ENCODE data around the gene PXK. TPM values are rescaled to one million over a fixed set of nuclear protein-coding genes. Genes with fewer than 3 reads are reported as not detected.

The PXK gene
- total and polyA plus RNA-seq, 10 of the 15 experiments (the other 5 are each of a cell fraction or from before 2014, with no cell fraction given): 8.4 to 38.0 (median 27.6) TPM

GRCh38 chr3:58353722-58354553 is 21.2 kb downstream of the PXK start:
- H3K27ac ChIP-seq (ENCODE audit: control insufficient read depth, insufficient read depth): peak overlapping the region; percentile 51; the same call in 1 of the 2 replicates
- ChIA-PET SMC1A (ENCODE audit: uncharacterized antibody, unreplicated experiment) (interaction anchor here (0.9 to 15.0 kb wide), 7 partner anchors 11 to 139 kb away, joined by 3 to 324 read pairs (median 5); partner anchors contain the start of genes HTD2, PXK and RPP14), CTCF (interaction anchor here (0.6 to 12.5 kb wide), 8 partner anchors 11 to 175 kb away, joined by 3 to 204 read pairs (median 10); partner anchors contain the start of genes HTD2, PXK and RPP14), RAD21 (ENCODE audit: unreplicated experiment) (interaction anchor here (0.9 to 2.6 kb wide), 10 partner anchors 14 to 167 kb away, joined by 3 to 12 read pairs (median 4); partner anchors contain the start of genes HTD2 and RPP14), POLR2A (interaction anchor here (0.7 to 12.7 kb wide), 4 partner anchors 17 to 147 kb away, joined by 4 to 221 read pairs (median 8); partner anchors contain the start of gene PXK)
- in situ Hi-C loops (cut with MboI) (no loop called here), intact Hi-C loops (cut with micrococcal nuclease; ENCODE audit: unreplicated experiment) (no loop called here)
- FAIRE-seq (no peak), DNase-seq (ENCODE audit: low read depth, low spot score) (no peak), ATAC-seq (peak; percentile 13)
- 18% methylated on average over 8 of the region's 8 CpGs for WGBS (ENCODE audit: insufficient coverage, insufficient replicate concordance, low lambda C conversion rate, missing lambda C conversion rate)
- no peaks in the 10 kb centered on the region for H4K20me1 ChIP-seq (ENCODE audit: control insufficient read depth, insufficient read depth)
- H3K79me2 ChIP-seq (ENCODE audit: control insufficient read depth, insufficient read depth, low read length): peaks cover 7% of the 10 kb centered on the region
- no peak overlapping the region for H3K4me3 ChIP-seq
- H3K36me3 ChIP-seq (ENCODE audit: control insufficient read depth in 2 of 2, insufficient read depth in 2 of 2, low read length in 1 of 2): no peaks in the 10 kb centered on the region
- H3K9ac ChIP-seq (ENCODE audit: control insufficient read depth, insufficient read depth, low read length): peak overlapping the region; percentile 32; the same call in 1 of the 2 replicates
- H3K9me3 ChIP-seq (replicated peaks; ENCODE audit: control insufficient read depth, insufficient read depth, low read length): no peaks in the 10 kb centered on the region
- no peaks in the 10 kb centered on the region for H3K27me3 ChIP-seq (replicated peaks in 1 of 2; ENCODE audit: control insufficient read depth in 2 of 2, insufficient read depth in 2 of 2, low read length in 1 of 2)
- H3K4me2 ChIP-seq (ENCODE audit: control insufficient read depth, insufficient read depth): peak overlapping the region; percentile 72
- H2AFZ ChIP-seq (ENCODE audit: control insufficient read depth, low read depth, low read length): peak overlapping the region; percentile 59
- peaks cover 68% of the 10 kb centered on the region for H3K4me1 ChIP-seq (ENCODE audit: control insufficient read depth, insufficient read depth, low read length)
- BruUV-seq (replicated peaks): TSS peak; percentile 91
- TF ChIP-seq BMI1 (IDR thresholded peaks at IDR 0.05; ENCODE audit: borderline replicate concordance): no peak
- no peak for TF ChIP-seq RAD21 (IDR thresholded peaks at IDR 0.05; ENCODE audit: insufficient read depth, low read depth, low read length)
- 0 out of 2 replicates have a peak, but pooled peaks have one; percentile 23 for TF ChIP-seq ZNF217 (IDR thresholded peaks at IDR 0.05)
- no peak for TF ChIP-seq MYC (IDR thresholded peaks at IDR 0.05; ENCODE audit: insufficient read depth, insufficient read length, insufficient replicate concordance, low read length, severe bottlenecking)
- TF ChIP-seq IRF5 (IDR thresholded peaks at IDR 0.05; ENCODE audit: borderline replicate concordance): no peak
- no peak for TF ChIP-seq YBX1 (IDR thresholded peaks at IDR 0.05)
- 0 out of 2 replicates have a peak, but pooled peaks have one; percentile 46 for TF ChIP-seq NBN (IDR thresholded peaks at IDR 0.05)
- TF ChIP-seq ATF7 (IDR thresholded peaks at IDR 0.05; ENCODE audit: low read depth): peak; percentile 89
- no peak for TF ChIP-seq BRCA1 (IDR thresholded peaks at IDR 0.05; ENCODE audit: low read depth, low read length)
- no peak for TF ChIP-seq TCF7 (IDR thresholded peaks at IDR 0.05; ENCODE audit: borderline replicate concordance)
- TF ChIP-seq WRNIP1 (IDR thresholded peaks at IDR 0.05; ENCODE audit: borderline replicate concordance, low read depth, low read length): no peak
- TF ChIP-seq NR2C2 (IDR thresholded peaks at IDR 0.05; ENCODE audit: borderline replicate concordance, control insufficient read depth, insufficient read length, low read depth): no peak
- no peak for TF ChIP-seq PAX8 (IDR thresholded peaks at IDR 0.05)
- TF ChIP-seq KDM1A (IDR thresholded peaks at IDR 0.05; ENCODE audit: borderline replicate concordance): no peak
- TF ChIP-seq NR2C1 (IDR thresholded peaks at IDR 0.05): no peak
- TF ChIP-seq BCL3 (IDR thresholded peaks at IDR 0.05; ENCODE audit: borderline replicate concordance, insufficient read depth, low read depth, low read length, poor library complexity, severe bottlenecking): no peak
- TF ChIP-seq E2F4 (IDR thresholded peaks at IDR 0.05; ENCODE audit: low read depth, low read length): no peak
- peak; percentile 64 for TF ChIP-seq RUNX3 (IDR thresholded peaks at IDR 0.05; ENCODE audit: low read length)
- no peak for TF ChIP-seq POLR2AphosphoS2 (IDR thresholded peaks at IDR 0.05; ENCODE audit: low read depth, low read length)
- TF ChIP-seq CBX3 (IDR thresholded peaks at IDR 0.05; ENCODE audit: borderline replicate concordance, low read depth): no peak
- TF ChIP-seq MEF2A (IDR thresholded peaks at IDR 0.05; ENCODE audit: insufficient read depth, low read depth, low read length): no peak
